Tibial artery (tissue), 4 donors: ENCODE data around the gene ODAD3.
A peak's percentile ranks its signal among the peaks of the same experiment; 100 is the strongest.

Source experiments
- DNase-seq, 2 donors: peaks; one replicate each; pipeline ENCODE4 v3.0.0-alpha.2; 2019
- H3K27ac ChIP-seq, 2 donors: fragments of 200-600 bp; sonication (generic) in 1 of 2; 1 replicate in 1 of 2; 2 replicates in 1 of 2; pipeline ENCODE4 v1.5.1; 2018 to 2019; ENCODE audit warnings: mild to moderate bottlenecking in 1 of 2
- H3K27me3 ChIP-seq, 2 donors: fragments of 200-600 bp; sonication (generic) in 1 of 2; one replicate each; pipeline versions ENCODE4 v1.5.1 to v1.6.0; 2016 to 2019
- H3K36me3 ChIP-seq, 3 donors: fragments of 200-600 bp; sonication (generic) in 2 of 3; one replicate each; pipeline ENCODE4 v1.5.1; 2016 to 2019; ENCODE audit warnings: mild to moderate bottlenecking in 2 of 3
- H3K4me1 ChIP-seq, 4 donors: fragments of 200-600 bp; sonication (generic) in 2 of 4; 1 replicate in 3 of 4; 2 replicates in 1 of 4; pipeline ENCODE4 v1.5.1; 2016 to 2019
- H3K4me3 ChIP-seq, 2 donors: fragments of 200-600 bp; sonication (generic) in 1 of 2; 1 replicate in 1 of 2; 2 replicates in 1 of 2; pipeline ENCODE4 v1.5.1; 2018 to 2019; ENCODE audit warnings: mild to moderate bottlenecking in 2 of 2
- H3K9me3 ChIP-seq, 3 donors: fragments of 200-600 bp; sonication (generic) in 1 of 3; one replicate each; pipeline ENCODE4 v1.5.1; 2016 to 2019
- CTCF ChIP-seq, 2 experiments: fragments of 200-600 bp in 1 of 2; fragments of 450-650 bp in 1 of 2; IDR thresholded peaks; one replicate each; pipeline ENCODE4 v1.5.1; 2017 to 2019; ENCODE audit warnings: antibody characterized with exemption in 2 of 2, mild to moderate bottlenecking in 1 of 2, moderate library complexity in 1 of 2
- intact Hi-C: fragments of 100-400 bp; cut with DNase I; formaldehyde crosslinking; loops from one replicate; pipeline ENCODE4 v1.15.0; 2023; ENCODE audit warnings: low total_unique reads

ODAD3 gene

DNA sequence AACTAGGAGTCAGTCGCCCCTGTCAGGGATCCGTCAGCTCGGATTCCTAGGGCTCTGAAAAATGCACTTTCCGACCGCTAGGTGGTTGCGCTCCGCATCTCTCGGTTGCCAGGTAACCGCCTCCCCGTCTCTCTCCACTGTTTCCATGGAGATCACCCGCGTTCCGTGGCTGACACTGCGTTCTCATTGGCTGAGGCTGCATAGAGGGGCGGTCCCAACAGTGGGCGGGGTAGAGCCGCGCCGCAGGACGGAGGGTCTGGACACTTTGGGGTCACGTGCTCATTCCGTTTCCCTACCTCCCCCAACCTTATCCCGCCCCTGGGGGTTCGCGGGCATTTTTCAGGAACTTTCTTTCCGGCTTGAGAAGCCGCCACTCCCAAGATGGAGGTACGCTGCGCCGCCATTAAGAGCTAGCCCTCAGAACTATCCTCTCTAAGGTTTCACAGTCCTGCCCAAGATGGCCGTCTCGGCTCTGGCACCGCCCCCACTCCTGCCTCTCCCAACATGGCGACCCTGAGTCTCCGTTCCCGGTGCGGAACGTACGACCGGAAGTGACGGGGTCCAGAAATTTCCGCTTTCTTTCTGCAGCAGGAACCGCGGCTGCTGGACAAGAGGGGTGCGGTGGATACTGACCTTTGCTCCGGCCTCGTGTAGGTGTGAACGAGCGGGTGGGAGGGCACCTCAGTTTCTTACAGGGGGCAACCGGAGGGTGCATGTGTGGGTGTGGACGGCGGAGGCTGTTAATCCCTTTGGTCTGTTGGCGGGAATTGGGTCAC is at the start of gene ODAD3, which contains the start of gene PRKCSH:
TSS of gene ODAD3 (minus strand) at position 65 of the 776 bp plus-strand sequence. CDS start 105 bp downstream, outside the sequence.
TSS of gene PRKCSH (plus strand) at position 579 of the 776 bp plus-strand sequence. CDS start 483 bp downstream, outside the sequence.
- peak; percentile 87 to 98 for TF ChIP-seq CTCF (IDR thresholded peaks at IDR 0.05)
- Histone ChIP-seq H3K4me3 (peak within 1 kb of the TSS; percentile 64 to 88), H3K4me1 (peaks cover 0 to 24% (median 18%) of the 10 kb centered on the region in 4 donors), H3K36me3 (peaks cover 23 to 34% (median 25%) of the 10 kb centered on the region in 3 donors), H3K9me3 (no peaks in the 10 kb centered on the region), H3K27me3 (no peaks in the 10 kb centered on the region), H3K27ac (peak within 1 kb of the TSS; percentile 80 to 82)
- intact Hi-C loops: no loop called here
- DNase-seq: peak; percentile 99 to 100

- peaks cover 20 to 53% (median 39%) of the 10 kb centered on the region in 3 donors for H3K36me3 ChIP-seq
- H3K27ac ChIP-seq: no peak overlapping the region
- H3K4me3 ChIP-seq: no peak overlapping the region
- intact Hi-C loops: no loop called here
- TF ChIP-seq CTCF (IDR thresholded peaks at IDR 0.05): no peak
- peaks cover 22 to 84% of the 10 kb centered on the region in 2 donors for H3K27me3 ChIP-seq
- peaks cover 8 to 37% (median 36%) of the 10 kb centered on the region in 4 donors for H3K4me1 ChIP-seq
- no peaks in the 10 kb centered on the region for H3K9me3 ChIP-seq
- DNase-seq: no peak
These were observed 48.6 kb upstream of the ODAD3 start for GRCh38 chr19:11483366-11484111.

DNA sequence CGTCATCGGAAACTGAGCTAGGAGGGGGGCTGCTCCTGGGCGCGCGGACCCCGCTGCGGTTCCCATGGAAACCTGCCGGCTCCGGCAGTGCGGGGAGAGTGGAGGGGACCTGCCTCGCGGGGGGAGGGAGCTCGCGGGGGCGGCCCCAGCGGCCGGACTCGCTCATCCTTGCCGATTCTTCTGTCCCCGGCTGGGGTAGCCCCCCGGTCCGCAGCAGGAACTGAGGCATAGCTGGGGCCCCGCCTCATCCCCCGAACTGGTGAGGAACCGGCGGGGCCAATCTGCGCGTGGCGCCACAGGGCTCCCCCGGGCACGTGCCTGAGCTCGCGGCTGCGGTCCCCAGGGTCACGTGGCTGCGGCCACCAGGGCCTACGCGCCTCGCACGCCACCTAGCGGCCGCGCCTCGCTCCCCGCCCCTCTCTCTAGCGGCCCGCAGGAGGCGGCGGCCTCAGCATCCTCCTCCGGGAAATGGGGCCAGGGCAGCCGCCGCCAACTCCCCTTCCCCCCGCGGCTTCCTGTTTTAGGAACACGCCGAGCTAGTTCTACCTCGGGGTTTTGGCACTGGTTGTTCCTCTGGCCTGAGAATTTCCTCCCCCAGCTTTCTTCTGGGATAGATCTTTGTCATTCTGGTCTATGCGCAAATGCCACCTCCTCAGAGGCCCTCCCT is 47.6 kb upstream of the ODAD3 start:
- DNase-seq: peak; percentile 78 to 89
- TF ChIP-seq CTCF (IDR thresholded peaks at IDR 0.05): peak; percentile 91 to 96
- H3K36me3 ChIP-seq: peaks cover 18 to 43% (median 34%) of the 10 kb centered on the region in 3 donors
- H3K9me3 ChIP-seq: no peaks in the 10 kb centered on the region
- H3K27me3 ChIP-seq: peaks cover 22 to 83% of the 10 kb centered on the region in 2 donors
- H3K4me3 ChIP-seq: peak overlapping the region; percentile 16 to 44
- peaks cover 8 to 37% (median 36%) of the 10 kb centered on the region in 4 donors for H3K4me1 ChIP-seq
- H3K27ac ChIP-seq: peak overlapping the region in 1 of 2 donors; percentile 10
- intact Hi-C loops: no loop called here

- peaks cover 22 to 76% of the 10 kb centered on the region in 2 donors for H3K27me3 ChIP-seq
- intact Hi-C loops: loop anchor here (1.0 kb wide), 1 partner anchor 188 kb away; no protein-coding TSS in a partner anchor
- DNase-seq: peak; percentile 69 to 83
These were observed 46.8 kb upstream of the ODAD3 start for GRCh38 chr19:11481534-11482383.

More at GRCh38 chr19:11481534-11482383, 46.8 kb upstream of the ODAD3 start:
- H3K4me1 ChIP-seq: peaks cover 8 to 37% (median 36%) of the 10 kb centered on the region in 4 donors
- H3K27ac ChIP-seq: peak overlapping the region in 1 of 2 donors; percentile 10
- peaks cover 11 to 35% (median 26%) of the 10 kb centered on the region in 3 donors for H3K36me3 ChIP-seq
- no peak for TF ChIP-seq CTCF (IDR thresholded peaks at IDR 0.05)
- H3K9me3 ChIP-seq: no peaks in the 10 kb centered on the region
- peak overlapping the region; percentile 16 to 44 for H3K4me3 ChIP-seq
